ENCODE measurements around the gene AGTRAP. TPM values are rescaled to one million over a fixed set of nuclear protein-coding genes. Genes with fewer than 3 reads are reported as not detected.

The AGTRAP gene
- total RNA-seq, 1 experiment from 2014 or later: 77.7 TPM

GRCh38 chr1:11697188-11697892 is 38.6 kb upstream of the AGTRAP start:
- Histone ChIP-seq H3K27me3 (ENCODE audit: insufficient read depth, low read depth) (peaks cover 4% of the 10 kb centered on the region; the same call in 1 of the 2 replicates), H3K4me3 (no peak overlapping the region)

GRCh38 chr1:11697893-11698210 is 38.1 kb upstream of the AGTRAP start:
- Histone ChIP-seq H3K9me3 (ENCODE audit: insufficient read depth, low read depth) (no peaks in the 10 kb centered on the region), H2AFZ (no peak overlapping the region), H3K4me2 (no peak overlapping the region), H3K4me3 (no peak overlapping the region), H3K9me2 (ENCODE audit: insufficient read depth) (no peaks in the 10 kb centered on the region), H3K36me3 (ENCODE audit: low read depth) (no peaks in the 10 kb centered on the region), H3K27me3 (ENCODE audit: insufficient read depth, low read depth) (peaks cover 7% of the 10 kb centered on the region), H3F3A (ENCODE audit: insufficient read depth, low read depth) (no peaks in the 10 kb centered on the region), H3K4me1 (replicated peaks; ENCODE audit: insufficient read depth) (peaks cover 8% of the 10 kb centered on the region; the same call in 1 of the 2 replicates), H4K20me1 (ENCODE audit: insufficient read depth) (no peaks in the 10 kb centered on the region), H3K79me2 (ENCODE audit: low read depth) (no peaks in the 10 kb centered on the region), H3K27ac (no peak overlapping the region)
- CTCF ChIA-PET: no interaction called here
- DNase-seq: no peak
- POLR2A ChIA-PET (ENCODE audit: unreplicated experiment): no interaction called here
- intact Hi-C loops (cut with micrococcal nuclease; ENCODE audit: unreplicated experiment): no loop called here
- TF ChIP-seq EZH2 (IDR thresholded peaks at IDR 0.05; ENCODE audit: low read depth) (no peak), CTCF (conservative IDR thresholded peaks at IDR 0.05) (no peak)
- BruUV-seq (replicated peaks): no TSS peak

More at GRCh38 chr1:11697188-11697892, 38.6 kb upstream of the AGTRAP start:
- TF ChIP-seq EZH2 (IDR thresholded peaks at IDR 0.05; ENCODE audit: low read depth) (no peak), CTCF (conservative IDR thresholded peaks at IDR 0.05) (no peak)
- no TSS peak for BruUV-seq (replicated peaks)
- H3K9me2 ChIP-seq (ENCODE audit: insufficient read depth): no peaks in the 10 kb centered on the region
- H3K36me3 ChIP-seq (ENCODE audit: low read depth): no peaks in the 10 kb centered on the region
- ChIA-PET POLR2A (ENCODE audit: unreplicated experiment) (interaction anchor here (0.6 kb wide), 1 partner anchor 363 kb away, joined by 6 read pairs; no protein-coding TSS in a partner anchor), CTCF (no interaction called here)
- DNase-seq: no peak
- intact Hi-C loops (cut with micrococcal nuclease; ENCODE audit: unreplicated experiment): no loop called here
- H3K27ac ChIP-seq: no peak overlapping the region
- H2AFZ ChIP-seq: no peak overlapping the region
- no peaks in the 10 kb centered on the region for H3K79me2 ChIP-seq (ENCODE audit: low read depth)
- H3F3A ChIP-seq (ENCODE audit: insufficient read depth, low read depth): no peaks in the 10 kb centered on the region
- H3K4me1 ChIP-seq (replicated peaks; ENCODE audit: insufficient read depth): peaks cover 11% of the 10 kb centered on the region; the same call in 1 of the 2 replicates
- no peaks in the 10 kb centered on the region for H4K20me1 ChIP-seq (ENCODE audit: insufficient read depth)
- no peaks in the 10 kb centered on the region for H3K9me3 ChIP-seq (ENCODE audit: insufficient read depth, low read depth)
- no peak overlapping the region for H3K4me2 ChIP-seq

- DNase-seq: no peak
- H3K4me3 ChIP-seq: no peak overlapping the region
- no peak overlapping the region for H2AFZ ChIP-seq
- no peaks in the 10 kb centered on the region for H3F3A ChIP-seq (ENCODE audit: insufficient read depth, low read depth)
- peaks cover 26% of the 10 kb centered on the region for H3K27me3 ChIP-seq (ENCODE audit: insufficient read depth, low read depth)
- H3K4me1 ChIP-seq (replicated peaks; ENCODE audit: insufficient read depth): no peaks in the 10 kb centered on the region
- no peaks in the 10 kb centered on the region for H3K9me2 ChIP-seq (ENCODE audit: insufficient read depth)
- no peaks in the 10 kb centered on the region for H3K9me3 ChIP-seq (ENCODE audit: insufficient read depth, low read depth)
- ChIA-PET CTCF (no interaction called here), POLR2A (ENCODE audit: unreplicated experiment) (no interaction called here)
- TF ChIP-seq EZH2 (IDR thresholded peaks at IDR 0.05; ENCODE audit: low read depth): no peak
- TF ChIP-seq CTCF (conservative IDR thresholded peaks at IDR 0.05): no peak
- no TSS peak for BruUV-seq (replicated peaks)
- no peak overlapping the region for H3K27ac ChIP-seq
- H3K79me2 ChIP-seq (ENCODE audit: low read depth): no peaks in the 10 kb centered on the region
- no peak overlapping the region for H3K4me2 ChIP-seq
- intact Hi-C loops (cut with micrococcal nuclease; ENCODE audit: unreplicated experiment): no loop called here
- no peaks in the 10 kb centered on the region for H4K20me1 ChIP-seq (ENCODE audit: insufficient read depth)
- H3K36me3 ChIP-seq (ENCODE audit: low read depth): no peaks in the 10 kb centered on the region
Measured at GRCh38 chr1:11700601-11701467, 35.1 kb upstream of the AGTRAP start.

Measured in PC-9 (cell line).